GM18511 (cell line): Measurements from ENCODE around the gene KCNJ5.

ENCODE experiments used
- ATAC-seq: cut with Tn5 transposase; IDR thresholded peaks from one replicate; pipeline ENCODE4 v1.9.1; 2021; ENCODE audit warnings: mild to moderate bottlenecking, moderate library complexity; ENCODE audit not compliant: unreplicated experiment

KCNJ5 gene

GRCh38 chr11:128890543-128891368, at the start of gene KCNJ5:
KCNJ5 (plus strand) TSS chr11:128891356; CDS start chr11:128911274, 19,918 bp downstream.
- no peak for ATAC-seq

DNA sequence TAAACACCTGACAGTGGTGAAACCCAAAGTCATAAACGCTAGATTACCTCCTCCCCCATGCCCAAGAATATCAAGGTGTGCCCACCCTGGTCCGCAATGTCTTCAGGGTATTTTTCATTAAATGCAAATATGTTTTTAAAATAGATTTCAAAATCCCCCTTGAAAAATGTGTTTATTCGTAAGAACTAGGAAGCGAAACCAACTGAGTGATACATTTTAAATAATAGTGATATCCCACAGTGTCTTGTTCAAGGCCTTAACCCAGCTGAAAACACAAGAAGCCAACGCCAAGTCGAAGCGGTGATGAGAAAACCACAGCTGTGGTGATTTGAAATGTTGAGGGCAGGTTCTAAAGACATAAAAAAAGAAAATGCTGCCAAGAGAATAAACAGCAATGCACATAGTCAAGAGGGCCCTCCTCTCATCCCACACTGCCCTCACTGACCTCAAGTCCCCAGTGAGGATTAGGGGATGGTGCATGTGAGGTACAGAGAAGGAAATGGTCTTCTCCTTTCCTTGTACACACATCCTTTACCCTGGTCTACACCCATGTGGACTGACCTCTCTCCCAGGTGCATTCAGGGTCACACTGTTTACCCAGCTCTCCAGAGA, 49.6 kb upstream of the KCNJ5 start:
- peak; percentile 76 for ATAC-seq

- no peak for ATAC-seq
Measured at GRCh38 chr11:128843198-128843785, 47.9 kb upstream of the KCNJ5 start.

- ATAC-seq = no peak
Measured at GRCh38 chr11:128845334-128845780, 45.8 kb upstream of the KCNJ5 start.

GRCh38 chr11:128846985-128847384, 44.2 kb upstream of the KCNJ5 start:
- ATAC-seq = no peak

GRCh38 chr11:128848815-128849455, 42.2 kb upstream of the KCNJ5 start:
- peak; percentile 76 for ATAC-seq

GRCh38 chr11:128852327-128853023, 38.7 kb upstream of the KCNJ5 start:
- ATAC-seq = no peak

- ATAC-seq = no peak
Measured at GRCh38 chr11:128853559-128853958, 37.6 kb upstream of the KCNJ5 start.

- ATAC-seq = no peak
Measured at GRCh38 chr11:128854841-128855240, 36.3 kb upstream of the KCNJ5 start.

DNA sequence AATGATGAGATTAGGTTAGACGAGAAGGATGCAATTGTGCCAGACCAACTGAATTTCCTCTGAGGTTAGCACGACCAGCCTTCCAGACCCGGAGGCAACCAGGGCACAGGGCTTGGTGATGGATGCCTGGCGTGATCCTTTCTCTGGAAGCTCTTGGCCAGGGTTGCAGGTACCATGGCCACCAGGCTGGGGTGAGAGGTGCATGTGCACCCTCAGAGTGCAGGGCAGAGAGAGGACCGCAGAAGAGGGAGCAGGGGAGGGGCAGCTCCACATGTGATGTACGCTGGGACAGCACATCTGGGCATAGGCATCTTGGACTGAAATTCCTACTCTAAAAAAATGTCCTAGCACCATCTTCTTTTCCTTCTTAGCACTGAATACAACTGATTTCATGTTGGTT, 34.9 kb upstream of the KCNJ5 start:
- ATAC-seq = no peak

- ATAC-seq = no peak
Measured at GRCh38 chr11:128857341-128857740, 33.8 kb upstream of the KCNJ5 start.

DNA sequence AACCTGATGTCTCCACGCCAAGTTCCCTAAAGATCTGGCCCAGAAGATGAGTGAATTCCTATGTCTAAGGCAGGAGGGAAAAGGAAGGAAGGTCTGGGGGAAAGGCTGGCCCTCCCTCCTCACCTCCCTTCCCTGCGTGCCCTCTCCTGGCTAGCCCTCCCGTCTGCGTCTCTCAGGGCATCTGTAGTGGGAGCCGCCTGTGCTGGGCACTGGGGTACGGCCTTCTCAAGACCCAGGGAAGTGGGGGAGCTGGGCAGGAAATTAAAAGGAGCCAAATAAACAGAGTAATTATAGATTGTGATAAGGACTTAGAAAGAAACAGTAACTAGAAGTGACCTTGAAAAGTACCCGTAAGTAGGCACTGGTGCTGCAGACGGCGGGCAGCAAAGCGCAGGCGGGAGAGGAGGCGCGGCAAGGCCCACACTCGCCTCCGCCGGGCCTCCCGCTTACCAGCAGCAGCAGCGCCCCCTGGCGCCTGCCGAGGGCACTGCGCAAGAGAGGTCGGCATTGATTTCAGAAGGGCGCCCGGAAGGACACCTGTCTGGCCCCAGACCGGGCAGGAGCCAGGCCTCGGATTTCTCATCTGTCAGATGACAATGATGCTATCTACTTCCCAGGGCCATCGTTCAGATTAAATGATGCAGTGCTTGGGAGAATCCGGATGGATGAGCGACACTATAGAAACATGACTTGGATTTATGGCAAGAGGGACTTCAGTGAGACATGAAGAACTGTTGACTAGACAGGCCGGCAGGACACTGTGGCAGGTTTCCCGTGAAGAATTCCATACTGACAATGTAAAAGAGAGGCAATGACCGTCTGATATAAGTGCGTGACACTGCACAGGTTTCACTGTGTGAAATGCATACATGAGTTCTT, 31.4 kb upstream of the KCNJ5 start:
- peak; percentile 96 for ATAC-seq

GRCh38 chr11:128860571-128861361, 30.4 kb upstream of the KCNJ5 start:
- ATAC-seq = no peak

GRCh38 chr11:128862406-128862805, 28.8 kb upstream of the KCNJ5 start:
- ATAC-seq = no peak

DNA sequence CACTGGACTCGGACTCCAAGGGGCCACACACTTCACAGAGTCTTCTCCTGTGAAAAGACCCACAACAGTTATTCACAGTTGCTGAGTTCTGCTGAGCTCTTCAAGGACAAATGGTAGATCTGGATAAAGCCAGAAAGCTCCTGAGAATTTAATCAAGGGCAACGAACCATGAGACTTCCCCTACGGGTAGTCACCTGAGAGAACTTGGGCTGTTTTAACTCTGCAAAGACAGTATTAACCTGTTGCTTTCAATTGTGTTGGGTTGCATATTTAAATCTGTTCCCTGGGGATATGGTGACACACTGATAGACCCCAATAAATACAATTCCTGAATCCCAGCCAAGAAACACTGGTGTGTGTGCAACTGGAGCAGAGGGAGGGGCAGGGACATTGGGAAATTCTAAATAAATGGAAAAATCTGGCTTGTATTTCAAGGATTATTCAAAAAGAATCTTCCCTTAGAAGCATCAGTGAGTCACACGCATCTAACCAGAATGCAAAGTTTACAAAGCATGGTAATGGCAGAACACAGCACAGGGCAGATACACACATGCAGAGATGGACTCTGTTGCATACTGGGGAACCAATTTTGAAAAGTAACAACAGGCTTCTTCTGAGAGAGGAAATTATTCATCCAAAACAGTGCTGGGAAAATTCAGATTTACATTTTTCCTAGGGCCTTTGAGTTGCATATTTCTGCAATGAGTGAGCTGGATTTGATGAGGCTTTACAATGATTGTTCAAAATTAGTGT, 28.1 kb upstream of the KCNJ5 start:
- ATAC-seq = no peak

DNA sequence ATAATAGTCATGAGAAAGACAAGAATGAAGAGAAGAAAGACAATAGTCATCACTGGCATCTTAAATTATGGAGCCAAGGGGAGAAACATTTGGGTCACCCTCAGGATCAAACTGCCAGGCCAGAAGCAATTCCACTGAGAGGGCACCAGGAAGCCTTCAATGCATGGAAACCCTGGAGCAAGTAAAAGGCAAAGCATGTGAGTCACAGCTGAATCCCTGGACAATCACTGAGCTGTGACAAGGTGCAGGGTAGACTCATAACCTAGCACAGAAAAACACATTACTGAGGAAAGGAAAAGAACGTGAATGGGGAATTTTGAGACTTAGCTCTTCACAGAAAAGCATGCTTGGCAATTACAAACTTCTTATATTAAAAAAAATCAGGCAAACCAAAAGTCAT, 25.7 kb upstream of the KCNJ5 start:
- no peak for ATAC-seq

DNA sequence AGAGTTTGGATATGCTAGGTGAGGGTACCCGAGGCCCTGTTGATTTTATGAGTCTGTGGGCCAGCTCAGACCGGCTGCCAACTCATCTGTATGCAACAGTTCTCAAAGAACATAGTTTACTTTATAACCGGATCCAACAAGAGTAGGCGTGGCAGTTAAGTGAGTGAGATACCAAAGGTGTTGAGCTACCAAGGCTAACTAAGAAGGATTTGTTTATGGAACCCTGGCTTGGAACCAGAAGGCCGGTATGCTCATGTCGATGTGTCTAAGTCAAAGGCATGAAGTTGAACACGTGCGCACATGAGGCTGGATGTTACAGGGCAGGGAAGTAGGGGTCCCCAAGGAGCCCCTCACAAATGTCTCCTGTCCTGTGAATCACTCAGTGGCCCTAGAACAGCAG, 23.9 kb upstream of the KCNJ5 start, which contains the start of gene KCNJ1:
TSS of gene KCNJ1 (minus strand) at position 20 of the 400 bp plus-strand sequence. CDS start 27,053 bp downstream, outside the sequence.
- ATAC-seq = no peak
